Measurements from ENCODE around the gene MAGEA3. TPM values are rescaled to one million over a fixed set of nuclear protein-coding genes. Genes with fewer than 3 reads are reported as not detected.
"Not testable (repeated sequence)": the region's sequence is repeated elsewhere in the genome, so short reads cannot be mapped to it uniquely, and the experiment has no call there.

MAGEA3 gene
- total and polyA plus RNA-seq, 2 of the 8 experiments (the other 6 are each of a cell fraction or from before 2014, with no cell fraction given), result 0.06 TPM; not detected in 1

DNA sequence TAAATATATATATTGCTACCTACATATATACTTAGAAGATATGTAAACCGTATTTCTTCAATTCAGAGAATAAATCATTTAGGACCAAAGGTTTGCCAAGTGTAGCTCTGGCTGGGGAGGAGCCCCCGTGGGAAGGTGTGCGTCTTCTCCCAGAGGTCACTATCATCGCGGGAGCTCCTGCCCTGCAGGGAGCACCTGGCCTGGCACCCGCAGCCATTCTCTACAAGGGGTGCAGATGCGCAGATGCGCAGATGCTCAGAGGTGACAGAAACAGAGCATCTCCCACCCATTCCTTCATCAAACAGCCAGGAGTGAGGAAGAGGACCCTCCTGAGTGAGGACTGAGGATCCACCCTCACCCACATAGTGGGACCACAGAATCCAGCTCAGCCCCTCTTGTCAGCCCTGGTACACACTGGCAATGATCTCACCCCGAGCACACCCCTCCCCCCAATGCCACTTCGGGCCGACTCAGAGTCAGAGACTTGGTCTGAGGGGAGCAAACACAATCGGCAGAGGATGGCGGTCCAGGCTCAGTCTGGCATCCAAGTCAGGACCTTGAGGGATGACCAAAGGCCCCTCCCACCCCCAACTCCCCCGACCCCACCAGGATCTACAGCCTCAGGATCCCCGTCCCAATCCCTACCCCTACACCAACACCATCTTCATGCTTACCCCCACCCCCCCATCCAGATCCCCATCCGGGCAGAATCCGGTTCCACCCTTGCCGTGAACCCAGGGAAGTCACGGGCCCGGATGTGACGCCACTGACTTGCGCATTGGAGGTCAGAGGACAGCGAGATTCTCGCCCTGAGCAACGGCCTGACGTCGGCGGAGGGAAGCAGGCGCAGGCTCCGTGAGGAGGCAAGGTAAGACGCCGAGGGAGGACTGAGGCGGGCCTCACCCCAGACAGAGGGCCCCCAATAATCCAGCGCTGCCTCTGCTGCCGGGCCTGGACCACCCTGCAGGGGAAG lies 15.5 kb downstream of the MAGEA3 start, which contains the start of gene MAGEA2B:
Gene MAGEA2B (plus strand): TSS at position 814 of the 973 bp plus-strand sequence. CDS start 2,479 bp downstream, outside the sequence.
- H3K4me3 ChIP-seq (ENCODE audit: extremely low read depth in 1 of 4, insufficient read depth in 2 of 4, low read depth in 3 of 4, low read length in 4 of 4); DNase-seq (ENCODE audit: low read depth in 1 of 2, low spot score in 2 of 2); H3K18ac ChIP-seq (ENCODE audit: extremely low read depth, low read length); H3K14ac ChIP-seq (ENCODE audit: insufficient read length); H2AK5ac ChIP-seq (ENCODE audit: low read depth, low read length); CTCF ChIA-PET (ENCODE audit: partially characterized antibody); H3K4me1 ChIP-seq (replicated peaks in 1 of 4; ENCODE audit: control insufficient read depth in 3 of 4, insufficient read depth in 4 of 4, low read length in 3 of 4); H3K36me3 ChIP-seq (ENCODE audit: control insufficient read depth in 2 of 4, insufficient read depth in 4 of 4, low read length in 3 of 4); H2BK120ac ChIP-seq (replicated peaks; ENCODE audit: low read depth, low read length); POLR2A ChIA-PET (ENCODE audit: partially characterized antibody); H3K23ac ChIP-seq (ENCODE audit: insufficient read length); H4K5ac ChIP-seq (ENCODE audit: insufficient read length, low read depth, low read length); H2BK12ac ChIP-seq (ENCODE audit: low read depth, low read length); H3K27ac ChIP-seq (ENCODE audit: low read depth, low read length); H3K79me1 ChIP-seq (ENCODE audit: low read depth, low read length); H3K4ac ChIP-seq (replicated peaks; ENCODE audit: insufficient read length, low read depth, low read length); H2BK15ac ChIP-seq (ENCODE audit: low read length); H2BK5ac ChIP-seq (ENCODE audit: low read depth, low read length); H4K91ac ChIP-seq (replicated peaks; ENCODE audit: insufficient read length, low read length); H3K56ac ChIP-seq (replicated peaks; ENCODE audit: insufficient read length, low read depth, low read length); H4K20me1 ChIP-seq (replicated peaks in 1 of 2; ENCODE audit: control insufficient read depth in 1 of 2, insufficient read depth in 2 of 2, low read length in 2 of 2); H3K27me3 ChIP-seq (replicated peaks in 1 of 4; ENCODE audit: control insufficient read depth in 3 of 4, extremely low read depth in 1 of 4, insufficient read depth in 3 of 4, low read length in 3 of 4); H2BK20ac ChIP-seq (ENCODE audit: low read length); H3K23me2 ChIP-seq (ENCODE audit: low read depth, low read length); H4K8ac ChIP-seq (ENCODE audit: extremely low read depth, insufficient read depth, low read length); H2AFZ ChIP-seq (ENCODE audit: low read length); H3K79me2 ChIP-seq (ENCODE audit: control insufficient read depth in 1 of 2, insufficient read depth in 2 of 2, low read length in 2 of 2); H3K9me3 ChIP-seq (ENCODE audit: insufficient read depth in 2 of 2, low read depth in 1 of 2, low read length in 1 of 2); H3K9ac ChIP-seq (replicated peaks in 1 of 4; ENCODE audit: extremely low read depth in 1 of 4, low read depth in 3 of 4, low read length in 3 of 4); H3K4me2 ChIP-seq (ENCODE audit: insufficient read depth in 1 of 2, low read depth in 2 of 2, low read length in 2 of 2): not testable (repeated sequence)
- peak; percentile 78 for FAIRE-seq
- no CpG with 5 or more reads among the region's 35 CpGs for WGBS, 2 experiments (ENCODE audit: extremely low coverage in 1 of 2, insufficient coverage in 1 of 2, insufficient read length in 1 of 2, insufficient replicate concordance in 2 of 2, low coverage in 1 of 2, low lambda C conversion rate in 2 of 2, missing lambda C conversion rate in 1 of 2)

Data from H1 (cell line).